SKM-1 treated with dmso at 0.1 percent for 144 hours (cell line): ENCODE measurements around the gene VPS25.

Source experiments
- DNase-seq: peaks from one replicate; lab custom pipeline; 2025; ENCODE audit not compliant: unreplicated experiment; lab: John Stamatoyannopoulos, UW

VPS25 gene

DNA sequence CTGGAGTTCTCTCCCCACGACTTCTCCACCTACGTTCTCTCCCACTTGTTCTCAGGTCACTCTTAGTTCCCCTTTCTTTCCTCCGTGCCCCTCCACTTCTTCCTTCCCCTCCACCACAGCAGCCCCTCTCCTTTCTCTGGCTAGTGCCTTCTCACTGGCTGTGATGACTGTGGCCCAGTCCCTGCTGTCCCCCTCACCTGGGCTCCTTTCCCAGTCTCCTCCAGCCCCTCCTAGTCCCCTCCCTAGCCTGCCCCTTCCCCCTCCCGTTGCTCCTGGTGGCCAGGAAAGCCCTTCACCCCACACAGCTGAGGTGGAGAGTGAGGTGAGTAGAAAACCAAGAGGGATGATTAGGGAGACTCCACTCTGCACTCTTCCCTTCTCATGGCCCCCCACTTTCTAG, 21.8 kb downstream of the VPS25 start:
- no peak for DNase-seq

DNA sequence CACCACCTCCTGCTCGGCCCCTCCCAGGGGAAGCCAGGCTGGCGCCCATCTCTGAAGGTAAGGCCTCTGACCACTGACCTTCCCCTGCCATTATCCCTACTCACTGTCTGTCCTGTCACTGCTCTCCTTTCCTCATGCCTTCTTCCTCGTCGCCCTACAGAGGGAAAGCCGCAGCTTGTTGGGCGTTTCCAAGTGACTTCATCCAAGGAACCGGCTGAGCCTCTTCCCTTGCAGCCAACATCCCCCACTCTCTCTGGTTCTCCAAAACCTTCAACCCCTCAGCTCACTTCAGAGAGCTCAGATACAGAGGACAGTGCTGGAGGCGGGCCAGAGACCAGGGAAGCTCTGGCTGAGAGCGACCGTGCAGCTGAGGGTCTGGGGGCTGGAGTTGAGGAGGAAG, 22.2 kb downstream of the VPS25 start:
- no peak for DNase-seq

DNA sequence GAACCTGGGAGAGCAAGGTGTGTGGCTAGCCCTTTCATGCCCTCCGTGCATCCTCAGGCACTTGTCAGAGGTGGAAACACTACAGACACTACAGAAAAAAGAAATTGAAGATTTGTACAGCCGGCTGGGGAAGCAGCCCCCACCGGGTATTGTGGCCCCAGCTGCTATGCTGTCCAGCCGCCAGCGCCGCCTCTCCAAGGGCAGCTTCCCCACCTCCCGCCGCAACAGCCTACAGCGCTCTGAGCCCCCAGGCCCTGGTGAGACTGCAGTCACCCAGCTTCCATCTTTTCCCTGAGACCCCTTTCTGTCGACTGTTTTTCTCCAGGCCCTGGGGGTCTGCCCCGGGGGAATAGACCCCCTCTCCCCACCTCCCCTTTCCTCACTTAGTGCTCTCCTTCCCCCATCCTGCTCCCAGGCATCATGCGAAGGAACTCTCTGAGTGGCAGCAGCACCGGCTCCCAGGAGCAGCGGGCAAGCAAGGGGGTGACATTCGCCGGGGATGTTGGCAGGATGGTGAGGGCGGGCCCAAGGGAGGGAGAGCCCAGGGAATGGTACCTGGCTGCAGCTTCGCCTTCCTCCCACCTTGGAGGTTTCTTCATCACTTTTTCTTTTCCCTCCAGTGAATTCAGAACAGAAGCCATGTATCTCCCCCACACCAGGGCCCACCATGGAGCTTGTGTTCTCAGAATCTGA, 23.0 kb downstream of the VPS25 start:
- no peak for DNase-seq

DNA sequence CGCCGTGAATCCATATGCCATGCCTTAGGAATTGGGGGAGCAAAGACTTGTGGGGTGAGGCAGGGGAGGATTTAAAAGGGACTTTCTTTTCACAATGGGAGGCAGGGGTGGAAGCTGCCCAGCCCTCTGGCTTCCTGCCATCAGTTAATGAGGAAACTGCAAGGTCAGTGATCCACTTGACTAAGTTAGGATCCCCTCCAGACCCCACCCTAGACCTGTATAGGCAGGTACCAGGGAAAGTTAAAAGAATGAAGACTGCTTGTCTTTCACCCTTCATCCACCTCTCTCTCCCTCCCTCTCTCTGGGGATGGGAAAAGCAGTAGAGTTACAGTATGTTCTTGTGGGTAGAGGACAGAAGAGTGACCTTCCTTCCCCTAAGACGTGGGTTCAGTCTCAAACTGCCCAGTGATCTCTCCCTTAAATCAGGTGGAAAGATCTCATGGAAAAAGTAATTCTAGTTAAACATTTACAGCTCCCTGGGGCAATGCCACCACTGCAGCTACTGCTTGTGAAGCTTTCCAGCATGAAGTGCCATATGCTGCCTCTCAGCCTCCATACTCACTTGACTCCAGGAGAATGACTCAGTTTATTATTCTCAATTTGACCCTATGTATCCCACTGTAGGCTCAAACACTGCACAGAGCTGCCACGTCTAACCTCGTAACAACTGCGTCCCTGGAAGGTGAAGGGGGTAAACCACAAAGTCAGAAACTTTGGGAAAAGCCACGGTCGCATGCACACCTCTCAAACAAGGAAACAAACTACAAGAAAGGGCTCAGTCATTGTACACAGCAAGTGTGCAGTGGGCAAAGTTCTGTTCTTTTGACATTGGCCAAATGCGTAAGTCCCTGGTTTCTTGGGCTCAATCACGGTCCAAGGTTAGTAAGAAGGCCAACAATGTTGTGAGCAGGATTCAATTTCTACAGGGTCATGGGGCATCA, 24.1 kb downstream of the VPS25 start:
- no peak for DNase-seq

DNA sequence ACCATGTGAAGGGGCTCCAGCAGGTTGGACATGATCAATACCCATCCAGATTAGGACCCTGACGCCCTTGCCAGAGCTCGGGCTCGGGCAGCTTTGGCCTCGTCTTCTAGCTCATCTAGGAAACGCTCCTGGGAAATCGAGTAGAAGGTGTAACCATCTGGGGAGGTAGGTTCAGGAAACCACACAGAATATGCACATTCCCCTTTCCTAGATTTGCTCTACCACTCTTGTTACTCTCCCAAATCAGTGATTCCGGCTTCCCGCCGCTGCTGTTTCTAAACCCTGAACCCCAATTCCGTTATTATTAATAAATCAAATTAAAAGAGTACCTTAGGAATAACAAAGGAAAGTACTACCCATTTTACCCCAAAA, 24.7 kb downstream of the VPS25 start:
- DNase-seq, result no peak

DNA sequence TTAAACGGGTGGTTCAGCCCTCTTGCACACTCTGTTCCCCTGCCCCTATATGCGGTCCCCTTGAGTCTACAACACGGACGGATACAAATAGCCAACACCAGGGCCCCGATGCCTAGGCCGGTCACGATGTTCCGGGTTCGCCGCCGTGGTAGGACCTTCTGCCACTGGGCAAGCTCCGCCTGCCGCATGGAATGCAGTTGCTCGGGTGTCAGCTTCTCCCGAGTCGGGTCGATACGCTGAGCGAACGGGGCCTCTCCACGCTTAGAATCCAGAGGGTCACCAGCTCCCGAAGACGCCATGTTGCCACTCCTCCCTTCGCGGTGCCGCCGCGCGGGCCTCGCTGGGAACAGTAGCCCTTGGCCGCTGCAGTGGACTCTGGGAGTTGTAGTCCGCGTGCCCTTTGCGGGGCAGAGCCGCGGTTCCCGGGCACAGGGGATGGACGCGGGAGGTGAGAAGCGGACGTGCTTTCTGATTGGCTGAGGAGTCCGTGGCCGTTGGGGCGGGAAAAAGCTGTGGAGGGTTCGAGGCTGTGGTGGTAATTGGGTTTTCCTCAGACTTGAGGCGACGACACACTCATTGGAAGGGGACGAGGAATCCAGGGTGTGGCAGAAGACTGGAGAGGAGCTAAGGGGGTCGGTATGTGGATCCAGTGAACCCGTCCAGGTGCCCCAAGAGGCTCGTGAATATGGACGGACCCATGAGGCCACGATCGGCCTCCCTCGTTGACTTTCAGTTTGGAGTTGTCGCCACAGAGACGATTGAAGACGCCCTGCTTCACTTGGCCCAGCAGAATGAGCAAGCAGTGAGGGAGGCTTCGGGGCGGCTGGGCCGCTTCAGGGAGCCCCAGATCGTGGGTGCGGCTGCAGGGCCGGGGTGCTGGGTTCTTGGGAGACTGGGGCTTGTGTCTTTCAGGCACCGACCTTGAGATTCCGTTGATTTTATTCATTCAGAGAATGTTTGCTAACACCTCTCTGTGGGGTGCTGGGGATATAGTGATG, 25.4 kb downstream of the VPS25 start, which contains the start of the genes CNTD1 and COA3:
TSS of gene CNTD1 (plus strand) at position 479 of the 998 bp plus-strand sequence. CDS start at position 686, 207 bp downstream.
TSS of gene COA3 (minus strand) at position 322 of the 998 bp plus-strand sequence. CDS start at position 299, 23 bp downstream.
- DNase-seq, result peak; percentile 87

DNA sequence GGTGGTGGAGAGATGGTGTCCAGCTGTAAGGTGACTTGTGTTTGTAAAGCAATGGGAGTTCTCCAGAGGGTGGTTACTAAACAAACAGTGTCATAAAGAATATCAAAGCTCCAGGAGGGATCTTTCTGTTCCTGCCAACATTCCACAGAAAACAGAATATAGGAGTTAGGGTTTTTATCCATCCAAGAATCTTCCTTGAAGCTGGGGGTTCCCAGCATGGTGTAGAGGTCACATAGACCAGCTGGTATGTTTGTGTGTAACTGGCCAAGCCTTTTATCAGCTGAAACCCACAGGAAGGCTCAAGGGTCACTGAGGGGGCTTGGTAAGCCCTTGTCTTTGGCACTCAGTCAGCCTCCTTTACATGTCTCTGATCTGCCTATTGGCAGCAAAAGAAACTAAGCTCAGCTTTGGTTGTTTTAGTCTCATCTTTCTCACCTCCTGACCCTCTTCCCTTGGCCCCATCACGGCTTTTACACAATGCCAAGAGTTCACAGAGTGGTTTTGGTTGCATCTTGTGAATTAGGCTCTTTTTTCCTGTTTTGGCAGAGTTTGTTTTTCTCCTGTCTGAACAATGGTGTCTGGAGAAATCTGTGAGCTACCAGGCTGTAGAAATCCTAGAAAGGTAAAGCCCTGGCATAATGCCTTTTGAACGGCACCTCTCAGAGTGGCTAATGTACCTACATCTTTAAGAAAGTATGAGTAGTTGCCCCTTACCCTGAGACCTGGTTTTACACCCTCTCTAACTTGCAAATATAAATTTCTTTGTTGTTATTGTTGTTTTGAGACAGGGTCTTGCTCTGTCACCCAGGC, 30.0 kb downstream of the VPS25 start:
- DNase-seq, result no peak

DNA sequence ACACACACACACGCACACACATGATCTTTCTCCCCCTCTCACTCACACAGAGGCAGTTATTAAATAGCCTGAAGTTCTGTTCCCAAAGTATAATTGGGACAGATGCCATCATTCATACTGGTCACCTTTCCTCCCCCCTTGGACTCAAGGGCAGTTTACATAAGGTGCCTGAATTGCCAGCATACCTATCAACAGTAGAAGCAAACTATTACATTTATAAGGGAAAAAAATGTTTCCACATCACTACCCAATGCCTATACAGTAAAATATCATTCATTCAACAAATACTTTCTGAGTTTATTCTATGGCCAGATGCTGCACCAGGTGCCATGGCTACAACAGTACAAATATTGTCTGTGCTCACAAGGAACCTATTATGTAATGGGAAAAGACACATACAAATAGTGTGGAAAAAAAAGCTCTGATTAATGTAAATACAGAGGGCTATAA, 31.7 kb downstream of the VPS25 start:
- DNase-seq, result no peak

DNA sequence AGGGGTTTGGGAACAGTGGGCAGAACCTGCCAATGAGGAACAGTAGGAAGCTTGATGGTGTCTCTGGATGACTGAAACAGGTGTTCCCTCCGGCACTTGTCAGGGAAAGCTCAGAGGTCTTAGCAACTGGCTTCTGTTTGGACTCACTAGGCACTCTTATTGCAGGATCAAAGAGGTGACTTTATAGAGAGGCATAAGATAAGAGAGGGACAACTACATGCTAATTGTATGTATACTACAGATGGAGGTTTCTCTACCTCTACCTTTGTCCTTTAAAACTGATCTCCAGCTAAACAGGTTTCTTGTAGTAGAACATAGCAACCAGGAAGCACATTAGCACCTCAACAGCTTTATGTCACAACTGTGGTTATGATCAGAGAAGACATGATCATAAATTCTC, 33.0 kb downstream of the VPS25 start:
- DNase-seq, result no peak

DNA sequence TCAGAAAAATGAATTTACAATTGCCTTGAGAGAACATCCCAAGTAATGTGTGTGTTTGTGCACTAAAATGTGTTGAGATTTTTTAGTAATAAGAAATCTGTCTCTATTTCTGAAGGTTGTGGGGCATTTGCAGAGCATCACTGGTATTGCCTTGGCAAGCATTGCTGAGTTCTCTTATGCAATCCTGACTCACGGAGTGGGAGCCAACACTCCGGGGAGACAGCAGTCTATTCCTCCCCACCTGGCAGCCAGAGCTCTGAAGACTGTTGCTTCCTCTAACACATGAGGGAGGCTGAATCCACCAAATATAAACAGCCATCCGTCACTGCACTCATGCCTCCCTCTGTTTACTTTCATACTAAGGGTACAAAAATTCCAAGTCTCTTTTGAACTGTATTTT, 36.0 kb downstream of the VPS25 start:
- DNase-seq, result no peak

DNA sequence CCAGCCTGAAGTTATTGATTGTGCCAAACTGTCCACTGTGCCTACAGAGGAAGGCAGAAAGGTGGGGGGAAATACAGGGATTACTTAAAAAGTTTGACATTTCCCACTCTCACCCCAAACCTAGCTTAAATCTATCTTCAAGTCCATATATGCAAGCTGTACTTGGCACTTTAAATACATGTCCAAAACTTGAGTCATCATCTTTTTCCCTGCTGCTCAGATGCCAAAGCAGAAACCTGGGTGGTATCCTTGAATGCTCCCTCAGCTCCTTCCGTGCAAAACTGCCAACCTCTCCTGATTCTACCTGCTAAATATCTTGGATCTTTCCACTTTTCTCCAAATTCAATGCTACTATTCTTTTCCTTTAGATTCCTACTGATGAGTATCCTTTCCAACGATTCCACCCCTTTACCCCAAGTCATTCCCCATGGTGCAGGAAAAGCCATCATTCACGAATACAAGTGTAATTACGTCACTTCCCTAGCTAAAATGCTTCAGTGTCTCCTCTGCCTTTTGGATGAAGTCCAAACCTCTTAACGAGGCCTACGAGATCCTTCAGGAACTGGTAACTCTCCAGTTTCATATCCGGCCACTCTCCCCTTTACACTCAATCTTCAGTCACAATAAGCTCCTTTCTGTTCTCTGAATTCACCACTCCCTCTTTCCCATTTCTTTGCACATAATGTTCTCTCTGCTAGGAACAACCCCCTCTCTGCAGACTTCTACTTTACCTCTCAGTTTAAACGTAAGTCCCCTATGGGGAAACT, 41.6 kb downstream of the VPS25 start:
- no peak for DNase-seq

DNA sequence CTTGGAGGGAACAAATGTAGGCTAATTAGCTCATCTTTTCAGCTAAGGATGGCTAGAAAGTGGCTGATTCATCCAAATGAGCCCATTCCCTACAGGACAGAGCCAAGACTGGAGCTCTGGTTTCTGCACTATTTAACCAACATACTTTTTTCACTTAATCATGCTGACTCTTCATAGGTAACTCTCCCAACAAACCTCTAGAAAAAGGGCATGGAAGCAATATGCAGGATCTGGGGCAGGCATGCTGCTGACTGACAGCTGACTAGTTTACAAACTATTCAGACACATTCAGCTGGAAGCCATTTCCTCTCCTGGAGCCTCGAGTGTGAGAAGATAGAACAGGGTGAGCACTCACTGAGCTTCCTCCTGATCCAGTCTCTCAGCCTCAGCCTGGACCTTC, 44.6 kb downstream of the VPS25 start:
- no peak for DNase-seq

DNA sequence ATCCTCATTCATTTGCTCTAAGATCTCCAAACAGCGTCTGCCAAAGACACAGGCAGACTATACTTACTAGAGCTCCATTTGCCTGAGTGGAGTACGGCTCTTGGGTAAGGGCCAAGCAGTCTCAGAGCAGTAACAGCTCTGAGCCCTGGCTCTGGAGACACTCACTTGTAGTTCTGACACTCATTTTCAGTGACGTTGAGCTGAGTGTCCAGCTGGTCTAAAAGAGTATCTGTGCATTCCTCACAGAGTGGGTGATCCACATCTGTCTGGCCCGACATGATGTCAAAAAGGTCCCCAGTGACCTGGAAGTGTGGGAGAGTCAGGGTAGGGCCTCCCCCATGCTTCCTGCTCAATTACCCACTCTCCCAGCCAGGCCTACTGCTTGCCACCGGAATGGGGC, 45.1 kb downstream of the VPS25 start:
- no peak for DNase-seq

DNA sequence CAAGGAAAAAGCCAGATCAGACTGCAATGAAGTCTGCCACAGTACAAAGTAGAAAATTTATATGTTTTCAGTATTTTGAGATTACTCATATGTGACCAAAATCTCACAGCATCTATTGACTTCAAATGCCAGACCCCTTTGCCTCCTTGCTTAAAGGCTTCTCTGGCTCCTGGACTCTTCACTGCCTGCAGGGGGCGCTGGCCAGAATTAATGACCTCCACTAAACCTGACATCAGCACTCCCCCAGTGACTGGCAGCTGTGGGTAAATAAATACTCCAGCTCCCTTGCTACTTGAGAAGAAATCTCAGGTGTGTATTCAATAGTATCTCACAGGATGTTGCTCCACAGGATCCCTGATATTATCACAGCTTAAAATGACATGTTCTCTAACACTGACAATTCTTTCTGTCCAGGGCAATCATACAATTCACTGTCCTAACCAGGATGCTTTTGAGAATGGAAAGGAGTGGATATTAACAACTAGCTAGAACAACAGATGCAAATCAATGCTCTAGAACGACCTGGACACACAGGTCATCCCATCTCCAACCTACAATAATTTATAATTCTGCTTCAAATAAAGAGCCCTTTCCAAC, 46.8 kb downstream of the VPS25 start:
- peak; percentile 57 for DNase-seq

DNA sequence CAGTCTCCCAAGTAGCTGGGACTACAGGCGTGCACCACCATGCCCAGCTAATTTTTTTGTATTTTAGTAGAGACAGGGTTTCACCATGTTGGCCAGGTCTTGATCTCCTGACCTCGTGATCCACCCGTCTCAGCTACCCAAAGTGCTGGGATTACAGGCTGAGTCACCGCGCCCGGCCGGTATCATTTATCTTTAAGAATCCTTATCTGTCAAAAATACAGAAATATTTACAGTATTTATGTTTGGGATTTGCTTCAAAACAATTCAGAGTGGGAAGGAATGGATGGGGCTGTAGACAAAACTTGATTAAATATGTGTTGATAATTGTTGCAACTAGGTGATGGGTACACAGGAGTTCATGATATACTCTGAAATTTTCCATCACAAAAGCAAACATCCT, 47.9 kb downstream of the VPS25 start:
- no peak for DNase-seq

DNA sequence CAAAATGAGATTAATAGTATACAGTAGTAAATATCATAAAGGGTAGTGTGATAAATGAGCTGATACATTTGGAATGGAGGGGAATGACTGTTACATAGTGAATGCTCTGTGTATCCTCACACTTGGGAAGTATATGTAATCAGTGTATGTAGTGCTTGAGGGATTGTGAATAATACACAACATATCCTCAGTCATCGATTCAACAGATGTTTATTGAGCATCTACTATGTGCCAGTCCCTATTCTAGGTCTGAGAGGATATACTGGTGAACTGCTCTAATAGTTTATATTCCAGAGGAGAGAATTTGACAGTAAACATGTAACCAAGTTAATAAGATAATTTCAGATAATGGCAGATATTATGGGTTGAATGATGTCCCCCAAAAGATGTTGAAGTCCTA, 54.2 kb downstream of the VPS25 start:
- no peak for DNase-seq
